DMS114 treated with DMSO at 0.1 percent for 48 hours (cell line): ENCODE measurements around the gene ATG14.
"Not testable (repeated sequence)": the region's sequence is repeated elsewhere in the genome, so short reads cannot be mapped to it uniquely, and the experiment has no call there.

Experiments used
- DNase-seq: peaks from one replicate; lab custom pipeline; 2025; ENCODE audit not compliant: unreplicated experiment; lab: John Stamatoyannopoulos, UW

The ATG14 gene

DNA sequence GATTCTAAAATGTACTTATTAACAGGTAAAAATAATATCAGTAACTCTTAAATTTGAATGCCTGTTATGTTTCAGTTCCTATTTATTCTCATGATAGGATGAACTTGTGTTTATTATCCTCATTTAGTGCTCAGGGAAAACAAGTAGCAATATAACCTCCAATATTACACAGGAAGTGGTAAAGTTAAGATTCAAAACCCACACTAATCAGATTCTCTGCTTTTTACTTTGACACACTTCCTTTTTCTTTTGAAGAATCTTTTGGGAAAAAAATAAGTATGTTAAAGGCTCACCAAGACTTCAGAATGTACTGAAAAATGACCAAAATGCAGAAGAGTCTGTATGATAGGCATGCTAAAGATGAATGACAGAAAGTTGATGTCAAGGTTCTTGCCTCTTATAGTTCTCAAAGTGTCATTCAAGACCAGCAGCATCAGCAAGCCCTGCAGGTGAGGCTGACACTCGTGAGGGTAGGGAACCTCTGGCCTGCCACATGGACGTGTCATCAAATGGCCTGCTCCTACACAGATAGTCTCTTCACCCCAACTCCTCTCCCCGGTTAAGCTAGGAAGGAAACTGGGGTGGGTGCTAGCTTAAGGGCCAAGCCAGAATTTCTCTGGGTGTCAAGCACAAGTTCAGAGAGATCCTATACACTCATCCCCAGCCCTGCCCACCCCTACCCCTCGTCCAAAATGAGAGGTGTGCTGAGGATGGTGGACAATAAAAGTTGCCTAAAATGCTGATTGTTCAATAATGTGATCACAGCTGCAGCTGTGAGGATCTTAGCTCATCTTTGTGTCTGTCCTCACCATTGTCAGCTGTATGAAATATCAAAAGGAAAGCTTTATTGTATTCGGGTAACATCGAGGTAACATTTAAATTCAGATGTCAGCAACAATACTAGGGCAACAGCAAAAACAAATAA is 22.5 kb upstream of the ATG14 start:
- DNase-seq: no peak

DNA sequence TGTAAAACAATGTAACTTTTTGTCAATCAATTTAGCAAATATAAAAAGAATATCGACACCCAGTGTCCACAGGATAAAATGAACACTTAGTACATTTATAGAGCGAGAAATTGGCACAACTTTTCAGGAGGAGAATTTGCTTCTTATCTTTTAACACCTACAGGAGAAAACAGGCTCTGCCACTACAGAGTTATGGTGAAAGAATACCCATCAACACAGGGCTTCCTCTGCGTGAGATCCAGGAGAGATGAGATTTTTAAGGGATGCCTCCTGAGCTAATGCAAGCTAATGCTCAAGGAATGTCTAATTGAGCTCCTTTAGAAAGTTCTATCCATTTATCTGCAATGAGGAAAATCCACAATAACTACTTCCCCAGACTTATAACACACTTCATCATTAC is 21.0 kb upstream of the ATG14 start:
- DNase-seq: no peak

DNA sequence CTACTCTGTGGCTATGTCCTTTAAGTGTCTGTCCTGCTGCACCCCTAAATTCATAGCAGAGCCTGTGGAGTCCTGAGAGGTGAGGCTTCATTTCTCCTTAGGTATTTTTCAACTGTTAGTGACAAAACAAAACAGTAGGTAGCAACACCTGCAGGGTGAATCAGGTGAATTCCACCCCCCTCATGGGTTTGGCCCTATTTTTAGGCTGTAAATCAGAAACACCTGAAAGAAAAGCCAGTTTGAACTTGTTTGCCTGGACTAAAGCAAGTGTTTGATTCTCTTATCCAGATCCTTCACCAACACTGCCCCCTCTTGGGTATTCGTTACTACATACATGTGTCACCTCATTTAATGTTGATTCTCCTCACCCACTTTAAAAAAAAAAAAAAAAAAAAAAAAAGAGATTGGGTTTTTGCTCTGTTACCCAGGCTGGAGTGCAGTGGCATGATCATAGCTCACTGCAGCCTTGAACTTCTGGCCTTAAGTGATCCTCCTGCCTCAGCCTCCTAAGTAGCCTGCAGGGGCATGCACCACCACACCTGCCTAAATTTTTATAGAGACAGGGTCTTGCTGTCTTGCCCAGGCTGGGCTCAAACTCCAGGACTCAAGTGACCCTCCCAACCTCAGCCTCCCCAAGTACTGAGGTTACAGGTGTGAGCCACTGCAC is 18.5 kb upstream of the ATG14 start:
- peak; percentile 15 for DNase-seq

DNA sequence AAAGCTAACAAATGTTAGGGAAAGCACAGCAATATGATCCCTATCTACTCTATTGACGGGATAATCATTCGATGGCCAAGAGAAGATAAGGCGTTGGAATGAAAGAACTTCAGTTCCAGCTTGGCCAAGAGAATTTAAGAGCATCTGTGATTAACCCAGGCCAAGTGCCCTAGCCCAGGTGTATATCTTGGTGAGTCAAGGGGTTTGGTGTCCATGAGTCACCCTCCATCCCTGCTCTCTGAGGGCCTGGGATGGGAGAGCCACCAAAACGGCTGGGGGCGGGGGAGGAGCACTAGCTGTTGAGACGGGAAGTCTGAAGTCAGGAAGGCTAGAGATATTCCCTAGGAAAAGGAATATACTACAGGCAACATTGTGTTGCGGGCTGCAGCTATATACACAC is 15.8 kb upstream of the ATG14 start:
- DNase-seq: no peak

DNA sequence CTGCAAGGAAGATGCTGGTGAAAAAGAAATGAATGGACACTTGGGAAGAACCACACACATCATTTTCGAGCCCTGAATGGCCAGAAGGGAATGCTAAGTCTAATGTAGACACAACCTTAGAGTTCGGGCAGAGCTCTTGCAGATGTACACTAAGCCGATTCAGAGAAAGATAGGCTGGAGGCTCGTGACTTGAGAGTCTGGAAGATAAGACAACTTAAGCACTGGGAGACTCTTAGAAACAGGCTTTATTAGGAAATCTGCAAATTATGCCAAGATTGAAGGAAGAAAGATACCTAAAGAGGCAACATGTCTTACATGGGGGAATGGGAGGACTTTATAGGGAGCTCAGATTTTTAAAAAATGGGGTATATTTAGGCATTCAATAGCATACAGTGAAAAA is 15.3 kb upstream of the ATG14 start:
- no peak for DNase-seq

DNA sequence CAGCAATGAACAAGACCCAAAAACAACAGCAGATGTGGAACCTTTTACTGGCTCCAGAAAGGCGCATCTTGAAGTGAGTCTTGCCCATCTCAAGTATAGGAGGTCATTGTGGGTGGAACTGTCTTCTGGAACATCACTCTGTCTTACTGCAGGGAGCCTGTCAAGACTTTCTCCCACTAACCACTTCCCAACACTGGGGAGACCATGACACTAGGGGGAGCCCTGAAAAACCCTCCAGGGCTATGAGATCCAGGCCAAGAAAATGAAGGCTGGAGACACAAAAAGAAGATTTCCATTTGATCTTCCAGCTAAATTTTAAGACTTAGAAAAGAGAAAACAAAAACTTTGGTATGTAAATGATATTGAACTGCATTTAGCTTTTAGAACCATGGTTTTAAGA is 13.5 kb upstream of the ATG14 start:
- DNase-seq: no peak

DNA sequence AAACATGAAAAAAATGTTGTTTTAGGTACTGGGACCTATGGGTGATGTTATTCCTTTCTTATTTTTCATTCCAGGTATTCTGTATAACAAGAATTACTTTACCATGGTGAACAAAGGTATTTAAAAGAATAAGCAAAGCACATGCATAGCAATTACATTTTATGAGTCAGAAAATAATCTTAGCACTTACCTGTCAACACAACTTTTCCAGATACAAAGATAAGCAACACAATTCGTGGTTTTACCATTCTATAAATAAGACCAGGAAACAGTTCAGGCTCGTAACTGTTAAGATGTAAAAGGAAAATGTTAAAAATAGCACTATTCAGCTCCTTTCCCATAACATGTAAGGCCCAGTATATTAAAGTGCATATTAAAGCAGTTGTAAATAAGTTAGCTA is 12.3 kb upstream of the ATG14 start:
- DNase-seq: no peak

DNA sequence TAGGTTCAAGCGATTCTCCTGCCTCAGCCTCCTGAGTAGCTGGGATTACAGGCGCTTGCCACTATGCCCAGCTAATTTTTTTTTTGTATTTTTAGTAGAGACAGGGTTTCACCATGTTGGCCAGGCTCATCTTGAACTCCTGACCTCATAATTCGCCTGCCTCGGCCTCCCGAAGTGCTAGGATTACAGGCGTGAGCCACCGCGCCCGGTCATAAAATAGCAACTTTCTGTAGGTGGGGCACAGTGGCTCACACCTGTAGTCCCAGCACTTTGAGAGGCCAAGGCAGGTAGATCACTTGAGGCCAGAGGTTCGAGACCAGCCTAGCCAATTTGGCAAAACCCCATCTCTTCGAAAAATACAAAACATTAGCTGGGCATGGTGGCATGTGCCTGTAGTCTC is 10.7 kb upstream of the ATG14 start:
- not testable (repeated sequence) for DNase-seq

DNA sequence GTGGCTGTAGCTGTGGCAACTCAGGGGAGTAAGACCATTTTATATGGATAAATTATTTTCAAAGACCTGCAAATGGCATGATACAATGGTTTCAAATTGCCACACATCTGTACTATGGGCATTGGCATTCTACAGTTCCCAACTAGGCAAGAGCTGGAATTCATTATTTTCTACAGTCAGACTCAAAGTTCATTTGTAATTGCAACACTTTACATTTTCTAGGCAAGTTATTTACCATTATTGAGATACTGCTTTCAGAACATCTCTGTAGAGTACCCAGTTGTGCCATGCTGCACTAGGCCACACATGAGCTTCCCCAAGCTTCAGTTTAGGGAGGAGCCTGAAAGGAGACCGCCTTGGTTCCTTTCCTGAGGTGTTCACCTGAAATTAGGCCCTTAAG is 8.0 kb upstream of the ATG14 start:
- DNase-seq: no peak

DNA sequence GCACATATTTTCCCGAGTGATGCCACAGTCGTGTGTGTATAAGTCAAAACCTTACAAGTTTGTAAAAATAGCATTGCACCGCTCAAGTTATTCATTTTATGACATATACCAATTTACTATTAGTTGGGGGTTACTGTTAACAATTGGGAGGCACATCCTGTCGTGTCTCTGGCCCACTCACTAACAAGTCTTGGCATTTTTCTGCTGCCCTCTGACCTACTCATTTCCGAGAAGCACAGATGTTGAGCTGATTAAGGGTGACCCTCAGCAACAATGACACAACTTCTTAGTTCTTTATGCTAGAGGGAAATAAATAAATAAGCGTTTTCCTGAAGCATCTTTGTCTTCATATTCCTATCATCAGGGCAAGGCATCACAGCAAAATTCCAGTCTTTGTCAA is 6.8 kb upstream of the ATG14 start:
- DNase-seq: no peak

DNA sequence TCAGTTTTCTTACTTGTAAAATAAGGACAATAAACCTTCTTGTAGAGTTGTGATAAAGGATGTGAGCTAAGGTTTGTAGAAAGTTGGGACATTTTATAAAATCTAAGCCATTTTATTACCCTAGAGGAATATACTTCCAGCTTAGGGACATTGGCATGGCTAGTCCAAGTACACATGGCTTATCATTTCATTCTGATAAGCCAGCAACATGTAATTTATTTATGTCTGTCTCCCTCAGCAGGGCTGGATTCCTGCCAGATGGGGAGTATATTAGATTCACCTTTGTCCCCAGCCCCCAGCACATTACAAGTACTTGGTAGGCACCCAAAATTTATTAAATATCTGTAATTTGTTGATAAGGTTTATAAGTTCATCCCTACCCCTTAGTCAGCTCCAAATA is 6.3 kb upstream of the ATG14 start:
- DNase-seq: no peak

DNA sequence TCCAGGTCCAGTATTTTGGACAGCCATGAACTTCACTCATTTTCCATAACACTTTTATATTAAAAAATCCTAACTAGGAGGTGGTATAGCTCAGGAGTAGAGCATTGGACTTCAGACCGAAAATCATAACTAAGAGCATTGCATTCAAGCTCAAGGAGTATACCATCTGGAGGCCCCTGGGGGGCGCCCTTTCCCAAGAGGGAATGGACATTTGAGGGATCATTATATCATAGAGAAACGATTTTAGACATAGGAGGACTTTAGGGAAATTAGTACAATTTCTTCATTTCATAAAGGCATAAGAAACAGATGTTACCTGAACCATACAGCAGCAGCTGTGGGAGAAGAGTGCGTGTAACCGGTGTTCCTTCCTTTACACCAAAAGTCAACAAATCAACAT is 5.2 kb upstream of the ATG14 start:
- no peak for DNase-seq

DNA sequence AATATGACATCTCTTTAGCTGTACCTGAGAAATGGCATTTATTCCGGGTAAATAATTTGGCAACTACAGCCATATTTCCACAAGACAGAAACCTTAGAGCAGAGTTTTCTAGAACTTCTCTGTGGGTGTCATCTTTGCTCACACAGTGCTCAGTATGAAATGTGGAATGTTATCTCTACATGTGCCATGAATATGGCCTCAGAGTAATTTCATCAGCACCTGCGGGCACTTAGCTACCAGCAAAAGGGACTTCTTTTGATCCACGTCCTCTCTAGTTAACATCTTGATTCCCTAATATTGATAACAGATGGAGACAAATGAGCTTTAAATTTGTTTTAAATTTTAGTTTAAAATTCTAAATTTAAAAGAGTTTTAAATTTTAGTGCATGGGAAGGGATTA is 2.9 kb upstream of the ATG14 start:
- DNase-seq: no peak

DNA sequence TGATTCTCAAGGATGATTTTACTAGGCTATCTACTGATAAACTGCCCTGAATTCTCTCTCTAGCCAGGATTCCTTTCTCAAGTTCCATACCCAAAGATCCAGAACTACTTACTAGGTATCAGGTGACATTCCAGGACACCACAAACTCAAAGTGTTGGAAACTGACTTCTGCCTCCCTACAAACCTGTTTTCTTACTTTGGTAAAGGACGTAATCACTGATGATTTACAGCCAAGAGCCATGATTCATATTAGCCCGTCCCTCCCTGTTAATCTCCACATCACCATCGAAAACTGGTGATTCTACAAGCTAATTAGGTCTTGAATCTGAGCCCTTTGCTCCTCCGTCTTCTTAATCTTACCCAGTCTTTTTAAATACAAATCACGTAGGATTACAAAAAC is 1.0 kb upstream of the ATG14 start:
- no peak for DNase-seq

DNA sequence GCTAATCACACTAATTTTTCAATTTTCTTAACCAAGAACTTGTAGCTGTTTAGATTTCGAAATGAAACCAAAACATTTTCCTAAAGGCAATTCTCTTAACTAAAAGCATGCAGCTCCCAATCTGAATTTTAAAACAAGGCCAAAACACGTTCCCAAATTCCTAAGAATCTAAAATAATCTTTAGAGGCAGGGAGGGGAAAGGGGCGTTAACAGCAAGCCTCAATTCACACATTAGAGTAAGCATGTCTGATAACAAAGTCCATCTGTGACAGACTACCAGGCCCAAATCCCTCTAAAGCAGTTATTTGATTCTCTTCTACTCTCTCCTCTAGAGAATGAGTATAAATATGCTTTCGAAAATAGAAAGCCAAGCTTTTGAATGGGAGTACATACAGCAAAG is 754 bp downstream of the ATG14 start:
- no peak for DNase-seq

DNA sequence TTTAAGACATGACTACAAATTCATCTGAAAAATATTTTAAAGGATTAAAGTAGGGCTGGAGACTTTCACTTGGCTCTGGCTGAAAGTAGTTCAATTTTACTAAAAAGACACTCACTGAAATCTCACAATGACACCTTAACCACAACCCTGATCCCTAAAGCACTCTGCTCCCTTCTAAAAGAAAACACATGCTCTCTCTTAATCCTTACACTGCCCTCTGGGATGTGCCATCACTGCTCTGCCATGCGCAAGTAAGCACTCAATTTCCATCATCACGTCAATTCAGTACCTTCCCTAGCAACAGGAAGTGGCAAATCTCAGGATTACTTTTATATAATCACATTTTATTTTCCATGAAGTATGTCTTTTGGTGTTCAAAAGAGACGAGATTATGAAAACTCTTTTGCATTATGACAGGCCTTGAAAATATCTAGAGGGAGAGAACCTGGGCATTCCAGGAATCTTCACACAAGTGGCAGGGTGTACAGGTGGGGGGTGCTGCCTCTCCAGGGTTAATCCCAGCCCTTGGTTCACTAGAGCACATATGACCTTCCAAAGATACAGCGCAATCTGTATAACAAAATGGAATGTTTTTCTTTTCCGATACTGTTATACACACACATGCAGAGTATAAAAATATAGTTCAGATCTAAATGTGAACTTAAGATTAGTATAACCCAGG is 7.3 kb downstream of the ATG14 start:
- no peak for DNase-seq

DNA sequence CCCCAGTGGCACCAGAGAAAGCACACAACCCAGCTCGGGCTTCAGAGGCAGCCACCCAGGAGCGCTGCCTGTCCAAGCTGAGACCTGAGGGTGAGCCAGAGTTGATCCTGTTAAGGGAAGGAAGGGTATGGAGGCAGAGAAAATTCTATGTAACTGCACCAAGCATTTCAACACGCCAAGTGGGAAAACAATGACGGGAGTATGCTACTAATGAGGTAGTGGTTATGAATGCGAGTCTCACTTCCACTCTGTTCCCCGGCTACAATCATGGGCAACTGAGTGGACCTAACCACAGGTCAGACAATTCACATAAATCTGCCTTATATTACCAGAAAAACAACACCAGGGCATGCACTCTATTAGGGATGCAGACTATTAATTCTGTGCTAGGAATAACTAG is 9.9 kb downstream of the ATG14 start:
- no peak for DNase-seq

DNA sequence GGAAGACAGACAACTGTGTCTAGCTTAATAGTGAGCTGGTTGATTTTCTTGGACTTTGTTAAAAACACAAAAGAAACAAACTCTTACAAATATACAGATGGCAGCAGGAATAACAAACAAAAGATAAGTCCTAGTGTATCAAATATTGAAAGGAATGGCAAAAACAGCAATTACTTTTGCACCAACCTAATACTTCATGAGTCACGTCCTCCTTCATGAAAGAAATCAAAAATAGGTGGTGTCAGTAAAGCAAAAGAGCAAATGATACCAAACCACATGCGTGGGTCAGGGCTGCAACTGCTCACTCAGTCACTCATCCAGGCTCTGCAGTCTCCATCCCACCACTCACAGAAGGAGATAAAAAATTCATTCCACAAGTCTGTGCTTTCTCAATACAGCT is 11.8 kb downstream of the ATG14 start:
- DNase-seq: no peak

DNA sequence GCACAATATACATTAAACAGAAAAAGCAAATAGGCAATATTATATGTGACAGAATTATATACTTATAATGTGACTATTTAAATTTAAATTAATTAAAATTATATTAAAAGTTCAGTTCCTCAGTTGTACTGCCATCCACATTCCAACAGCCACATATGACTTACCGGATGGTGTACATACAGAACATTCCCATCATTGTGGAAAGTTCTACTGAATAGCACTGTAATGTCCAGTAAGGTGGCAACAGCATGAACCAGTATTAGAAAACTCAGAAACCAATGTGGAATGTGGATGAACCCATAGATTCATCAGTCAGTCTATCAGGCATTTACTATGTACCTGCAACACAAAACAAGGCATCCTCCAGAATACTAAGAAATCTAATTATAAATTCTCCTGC is 12.4 kb downstream of the ATG14 start:
- no peak for DNase-seq

DNA sequence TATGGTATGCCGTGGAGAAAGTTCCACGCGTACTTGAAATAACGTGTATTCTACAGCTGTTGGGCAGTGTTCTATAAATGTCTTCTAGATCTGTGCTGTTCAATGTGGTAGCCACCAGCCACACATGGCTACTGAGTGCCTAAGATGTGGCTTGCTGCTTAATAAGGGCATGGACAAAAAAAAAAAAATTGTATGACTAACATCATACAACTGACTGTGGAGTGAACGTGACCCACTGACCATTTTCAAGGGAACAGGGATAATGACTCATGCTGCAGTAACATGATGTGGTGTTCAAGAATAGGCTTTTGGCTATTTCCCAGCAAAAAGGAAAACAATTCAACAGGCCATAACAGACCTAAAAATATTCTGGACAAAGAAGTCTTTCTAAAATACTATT is 13.0 kb downstream of the ATG14 start:
- DNase-seq: no peak

DNA sequence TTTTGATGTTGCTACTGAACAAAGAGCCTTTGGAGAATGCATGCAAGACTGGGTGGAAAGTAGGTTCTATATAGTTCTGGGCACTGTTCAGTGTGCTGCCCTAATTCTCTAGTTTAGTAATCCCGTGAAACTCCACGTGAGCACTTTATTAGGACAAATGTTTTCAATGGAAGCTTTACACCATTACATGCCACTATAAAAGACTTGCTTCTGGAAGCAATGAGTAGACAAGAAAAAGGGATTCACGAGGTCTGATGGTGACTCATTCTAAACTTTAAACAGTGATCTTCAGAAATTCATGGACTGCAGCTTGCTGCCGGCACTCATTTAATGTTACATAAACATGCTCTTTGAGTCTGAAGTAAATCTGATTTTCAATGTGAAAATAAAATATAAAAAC is 22.3 kb downstream of the ATG14 start:
- no peak for DNase-seq

DNA sequence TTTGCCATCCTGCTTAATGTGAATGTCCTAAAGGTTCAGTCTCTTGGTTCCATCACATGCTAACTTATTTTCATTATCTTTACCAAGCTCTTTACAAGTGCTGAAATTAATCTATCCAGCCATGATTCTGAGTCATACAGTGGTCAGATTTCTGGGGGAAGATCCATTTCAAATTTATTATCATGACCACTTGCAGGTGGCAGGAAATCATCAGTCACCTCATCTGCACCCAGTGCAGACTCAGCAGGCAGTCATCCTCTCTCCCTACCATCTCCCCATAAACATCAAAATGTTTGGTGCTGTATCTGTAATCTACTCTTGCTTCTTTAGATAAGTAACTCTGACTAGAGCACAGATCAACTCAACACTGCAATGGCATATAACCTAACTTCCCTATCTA is 23.5 kb downstream of the ATG14 start:
- DNase-seq: no peak
